ENCODE results near the gene TTC36. TPM values are rescaled to one million over a fixed set of nuclear protein-coding genes. Genes with fewer than 3 reads are reported as not detected.
"Not testable (repeated sequence)": the region's sequence is repeated elsewhere in the genome, so short reads cannot be mapped to it uniquely, and the experiment has no call there.

The TTC36 gene
- under 1 TPM; 0.42 to 0.46 TPM for total RNA-seq
- polyA plus RNA-seq (2013, experiment 1 of 2): not detected
- polyA plus RNA-seq (2013, experiment 2 of 2): 0.33 TPM
- long read RNA-seq, experiment 1: 0 reads
- long read RNA-seq, experiment 2: 0 reads
- long read RNA-seq, experiment 3: 0 reads
- long read RNA-seq, experiment 4: 0 reads

GRCh38 chr11:118527109-118527508 lies at the start of gene TTC36:
Gene TTC36, plus strand, starts transcription at chr11:118527474. Its CDS starts 21 bp downstream, at chr11:118527495.
- Mint-ChIP-seq H3K27me3 (ENCODE audit: insufficient read depth) (no peaks in the 10 kb centered on the region), H3K4me1 (peaks cover 42% of the 10 kb centered on the region), H3K36me3 (ENCODE audit: low read depth) (peaks cover 20% of the 10 kb centered on the region), H3K9me3 (no peaks in the 10 kb centered on the region), H3K4me3 (no peak within 1 kb of the TSS), H3K27ac (peak within 1 kb of the TSS; percentile 48)
- H3K27ac ChIP-seq (ENCODE audit: low read depth, low read length): no peak within 1 kb of the TSS
- no peaks in the 10 kb centered on the region for H3K9me3 ChIP-seq (ENCODE audit: control insufficient read depth, low read length)
- H3K4me3 ChIP-seq (ENCODE audit: low read length): no peak within 1 kb of the TSS
- WGBS, 2 experiments (ENCODE audit: insufficient coverage in 1 of 2, insufficient read length in 1 of 2): 81 to 93% methylated on average over 3 of the region's 3 CpGs
- no peak within 1 kb of the TSS for H3K9ac ChIP-seq (ENCODE audit: extremely low read depth, low read length, poor library complexity, severe bottlenecking)
- peaks cover 35% of the 10 kb centered on the region for H3K36me3 ChIP-seq (ENCODE audit: control insufficient read depth, insufficient read depth, low read length)
- no peaks in the 10 kb centered on the region for H3K27me3 ChIP-seq (ENCODE audit: control insufficient read depth, insufficient read depth, low read length, poor library complexity, severe bottlenecking)
- peaks cover 8% of the 10 kb centered on the region for H3K4me1 ChIP-seq (ENCODE audit: control insufficient read depth, insufficient read depth, low read length)
- TF ChIP-seq, protein P1, sequence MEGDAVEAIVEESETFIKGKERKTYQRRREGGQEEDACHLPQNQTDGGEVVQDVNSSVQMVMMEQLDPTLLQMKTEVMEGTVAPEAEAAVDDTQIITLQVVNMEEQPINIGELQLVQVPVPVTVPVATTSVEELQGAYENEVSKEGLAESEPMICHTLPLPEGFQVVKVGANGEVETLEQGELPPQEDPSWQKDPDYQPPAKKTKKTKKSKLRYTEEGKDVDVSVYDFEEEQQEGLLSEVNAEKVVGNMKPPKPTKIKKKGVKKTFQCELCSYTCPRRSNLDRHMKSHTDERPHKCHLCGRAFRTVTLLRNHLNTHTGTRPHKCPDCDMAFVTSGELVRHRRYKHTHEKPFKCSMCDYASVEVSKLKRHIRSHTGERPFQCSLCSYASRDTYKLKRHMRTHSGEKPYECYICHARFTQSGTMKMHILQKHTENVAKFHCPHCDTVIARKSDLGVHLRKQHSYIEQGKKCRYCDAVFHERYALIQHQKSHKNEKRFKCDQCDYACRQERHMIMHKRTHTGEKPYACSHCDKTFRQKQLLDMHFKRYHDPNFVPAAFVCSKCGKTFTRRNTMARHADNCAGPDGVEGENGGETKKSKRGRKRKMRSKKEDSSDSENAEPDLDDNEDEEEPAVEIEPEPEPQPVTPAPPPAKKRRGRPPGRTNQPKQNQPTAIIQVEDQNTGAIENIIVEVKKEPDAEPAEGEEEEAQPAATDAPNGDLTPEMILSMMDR (conservative IDR thresholded peaks at IDR 0.05): no peak
- DNase-seq: no peak

- not testable (repeated sequence) for H3K9ac ChIP-seq (ENCODE audit: extremely low read depth, low read length, poor library complexity, severe bottlenecking); H3K4me1 Mint-ChIP-seq; H3K27me3 ChIP-seq (ENCODE audit: control insufficient read depth, insufficient read depth, low read length, poor library complexity, severe bottlenecking); DNase-seq; H3K27me3 Mint-ChIP-seq (ENCODE audit: insufficient read depth); H3K4me3 ChIP-seq (ENCODE audit: low read length); H3K27ac ChIP-seq (ENCODE audit: low read depth, low read length); H3K4me3 Mint-ChIP-seq; H3K9me3 ChIP-seq (ENCODE audit: control insufficient read depth, low read length); H3K27ac Mint-ChIP-seq; H3K9me3 Mint-ChIP-seq; H3K4me1 ChIP-seq (ENCODE audit: control insufficient read depth, insufficient read depth, low read length)
- peaks cover 91% of the 10 kb centered on the region for H3K36me3 ChIP-seq (ENCODE audit: control insufficient read depth, insufficient read depth, low read length)
- WGBS, 2 experiments (ENCODE audit: insufficient coverage in 1 of 2, insufficient read length in 1 of 2): 100% methylated on average over 1 of the region's 1 CpG; no CpG with 5 or more reads in 1 of the 2 experiments
- peaks cover 83% of the 10 kb centered on the region for H3K36me3 Mint-ChIP-seq (ENCODE audit: low read depth)
These were observed 46.0 kb upstream of the TTC36 start for GRCh38 chr11:118481238-118481637.

DNA sequence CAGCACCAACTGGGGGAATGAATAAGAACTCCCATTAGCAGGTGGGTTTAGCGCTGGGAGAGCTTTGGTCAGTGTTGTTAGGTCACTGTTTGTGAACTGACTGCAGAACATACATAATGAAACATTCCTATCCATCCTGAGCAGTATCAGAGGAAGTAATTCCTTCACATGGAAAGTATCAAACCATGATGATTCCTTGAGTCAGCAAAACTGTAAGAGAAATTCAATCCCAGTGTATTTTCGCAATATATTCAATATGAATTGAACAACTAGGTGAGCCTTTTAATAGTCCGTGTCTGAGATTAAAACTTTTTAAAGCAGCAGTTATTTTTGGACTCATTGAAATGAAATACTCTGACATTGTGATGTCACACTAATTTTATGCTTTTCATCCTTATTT lies 42.9 kb upstream of the TTC36 start:
- Histone ChIP-seq H3K4me3 (ENCODE audit: low read length) (no peak overlapping the region), H3K9me3 (ENCODE audit: control insufficient read depth, low read length) (no peaks in the 10 kb centered on the region), H3K27ac (ENCODE audit: low read depth, low read length) (no peak overlapping the region), H3K27me3 (ENCODE audit: control insufficient read depth, insufficient read depth, low read length, poor library complexity, severe bottlenecking) (no peaks in the 10 kb centered on the region), H3K9ac (ENCODE audit: extremely low read depth, low read length, poor library complexity, severe bottlenecking) (no peak overlapping the region), H3K4me1 (ENCODE audit: control insufficient read depth, insufficient read depth, low read length) (no peaks in the 10 kb centered on the region), H3K36me3 (ENCODE audit: control insufficient read depth, insufficient read depth, low read length) (peaks cover 85% of the 10 kb centered on the region)
- TF ChIP-seq, protein P1 (conservative IDR thresholded peaks at IDR 0.05): no peak
- no peaks in the 10 kb centered on the region for H3K4me1 Mint-ChIP-seq
- H3K9me3 Mint-ChIP-seq: no peaks in the 10 kb centered on the region
- no peaks in the 10 kb centered on the region for H3K27me3 Mint-ChIP-seq (ENCODE audit: insufficient read depth)
- peaks cover 74% of the 10 kb centered on the region for H3K36me3 Mint-ChIP-seq (ENCODE audit: low read depth)
- no peak for DNase-seq
- H3K27ac Mint-ChIP-seq: no peak overlapping the region
- WGBS, 2 experiments (ENCODE audit: insufficient coverage in 1 of 2, insufficient read length in 1 of 2): 92 to 100% methylated on average over 2 to 3 of the region's 3 CpGs
- no peak overlapping the region for H3K4me3 Mint-ChIP-seq

DNA sequence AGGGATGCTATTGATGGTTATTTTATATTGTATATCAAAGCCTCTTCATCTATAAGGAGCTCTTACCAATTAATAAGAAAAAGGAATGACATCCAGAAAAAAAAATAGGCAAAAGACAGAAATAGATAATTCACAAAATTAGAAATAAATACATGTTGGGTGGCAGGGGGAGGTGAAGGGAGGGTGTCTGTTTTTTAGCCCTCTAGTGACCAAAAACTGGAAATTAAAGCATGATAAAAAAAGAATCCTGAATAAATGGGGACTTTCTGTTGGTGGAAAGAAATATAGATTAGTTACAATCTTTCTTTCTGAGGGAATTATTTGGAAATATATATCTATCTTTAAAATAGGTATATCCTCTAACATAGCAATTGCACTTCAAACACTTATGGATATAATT lies 42.0 kb upstream of the TTC36 start:
- peaks cover 74% of the 10 kb centered on the region for H3K36me3 Mint-ChIP-seq (ENCODE audit: low read depth)
- Histone ChIP-seq H3K27me3 (ENCODE audit: control insufficient read depth, insufficient read depth, low read length, poor library complexity, severe bottlenecking) (no peaks in the 10 kb centered on the region), H3K27ac (ENCODE audit: low read depth, low read length) (no peak overlapping the region), H3K9me3 (ENCODE audit: control insufficient read depth, low read length) (no peaks in the 10 kb centered on the region), H3K36me3 (ENCODE audit: control insufficient read depth, insufficient read depth, low read length) (peaks cover 85% of the 10 kb centered on the region), H3K4me1 (ENCODE audit: control insufficient read depth, insufficient read depth, low read length) (no peaks in the 10 kb centered on the region), H3K4me3 (ENCODE audit: low read length) (no peak overlapping the region), H3K9ac (ENCODE audit: extremely low read depth, low read length, poor library complexity, severe bottlenecking) (no peak overlapping the region)
- H3K4me1 Mint-ChIP-seq: no peaks in the 10 kb centered on the region
- H3K4me3 Mint-ChIP-seq: no peak overlapping the region
- DNase-seq: no peak
- no peaks in the 10 kb centered on the region for H3K9me3 Mint-ChIP-seq
- H3K27me3 Mint-ChIP-seq (ENCODE audit: insufficient read depth): no peaks in the 10 kb centered on the region
- TF ChIP-seq, protein P1 (conservative IDR thresholded peaks at IDR 0.05): peak; percentile 50
- H3K27ac Mint-ChIP-seq: no peak overlapping the region
